SK-N-SH (cell line): ENCODE measurements around the gene SMURF1. TPM values are rescaled to one million over a fixed set of nuclear protein-coding genes. Genes with fewer than 3 reads are reported as not detected.

ENCODE experiments used
- CTCF ChIA-PET: fragments of 300-600, 350-600 bp; formaldehyde crosslinking; extraction: SDS; loops from one replicate; lab custom pipeline; 2021; lab: Yijun Ruan, JAX
- POLR2A ChIA-PET: fragments of 350-600 bp; sonication (Branson Sonifier 250); formaldehyde crosslinking; extraction: SDS; loops from one replicate; lab custom pipeline; 2020; ENCODE audit warnings: antibody characterized with exemption, inconsistent platforms; lab: Yijun Ruan, JAX
- DNase-seq: peaks from one replicate; pipeline ENCODE4 v3.0.0; 2012
- H2AFZ ChIP-seq: fragments of 200-600 bp; sonication (generic); 2 replicates; pipeline ENCODE4 v1.8.1; 2016; ENCODE audit warnings: antibody characterized with exemption, mild to moderate bottlenecking, low read depth
- H3F3A ChIP-seq: fragments of 200-600 bp; sonication (generic); replicated peaks from 2 replicates; pipeline ENCODE3; 2016; ENCODE audit warnings: antibody characterized with exemption, mild to moderate bottlenecking; ENCODE audit not compliant: insufficient read depth
- H3K27ac ChIP-seq, 2 experiments: fragments of 200-500 bp in 1 of 2; fragments of 200-600 bp in 1 of 2; sonication (Bioruptor generic) in 1 of 2; sonication (generic), shearing (Covaris generic) in 1 of 2; 2 replicates each; pipeline versions ENCODE4 v1.5.1 to v1.6.1; 2014 to 2016; ENCODE audit warnings: low read depth in 2 of 2, inconsistent platforms in 1 of 2, low read length in 1 of 2, mild to moderate bottlenecking in 1 of 2, mixed read lengths in 1 of 2
- H3K27me3 ChIP-seq: fragments of 200-600 bp; sonication (generic), shearing (Covaris generic); 2 replicates; pipeline ENCODE4 v1.6.1; 2016; ENCODE audit warnings: mixed run types; ENCODE audit not compliant: insufficient read depth
- H3K36me3 ChIP-seq, 2 experiments: fragments of 200-500 bp in 1 of 2; fragments of 200-600 bp in 1 of 2; sonication (Bioruptor generic) in 1 of 2; sonication (generic) in 1 of 2; replicated peaks in 1 of 2; 2 replicates each; pipeline versions ENCODE3 to v1.5.1; 2014 to 2016; ENCODE audit warnings: low read length in 1 of 2, mild to moderate bottlenecking in 1 of 2; ENCODE audit not compliant: insufficient read depth in 2 of 2, control insufficient read depth in 1 of 2
- H3K4me1 ChIP-seq, 2 experiments: fragments of 200-500 bp in 1 of 2; fragments of 200-600 bp in 1 of 2; sonication (Bioruptor generic) in 1 of 2; sonication (generic), shearing (Covaris generic) in 1 of 2; 2 replicates each; pipeline versions ENCODE4 v1.5.1 to v1.6.1; 2014 to 2016; ENCODE audit warnings: low read depth in 1 of 2, low read length in 1 of 2, mixed run types in 1 of 2; ENCODE audit not compliant: insufficient read depth in 2 of 2, control insufficient read depth in 1 of 2
- H3K4me2 ChIP-seq: fragments of 200-600 bp; sonication (generic), shearing (Covaris generic); 2 replicates; pipeline ENCODE4 v1.6.1; 2017; ENCODE audit warnings: mixed run types
- H3K4me3 ChIP-seq, 2 experiments: fragments of 200-500 bp in 1 of 2; fragments of 200-600 bp in 1 of 2; sonication (Bioruptor generic) in 1 of 2; sonication (generic), shearing (Covaris generic) in 1 of 2; 2 replicates each; pipeline versions ENCODE4 v1.5.1 to v1.8.1; 2014 to 2016; ENCODE audit warnings: low read depth in 2 of 2, inconsistent platforms in 1 of 2, low read length in 1 of 2, mild to moderate bottlenecking in 1 of 2, mixed read lengths in 1 of 2, moderate library complexity in 1 of 2
- H3K79me2 ChIP-seq: fragments of 200-600 bp; sonication (generic); 2 replicates; pipeline ENCODE4 v1.8.1; 2017; ENCODE audit warnings: mild to moderate bottlenecking; ENCODE audit not compliant: insufficient read depth
- H3K9ac ChIP-seq: fragments of 200-600 bp; sonication (generic); 2 replicates; pipeline ENCODE4 v1.6.1; 2017; ENCODE audit warnings: mixed run types
- H3K9me2 ChIP-seq: fragments of 200-600 bp; sonication (generic); 2 replicates; pipeline ENCODE4 v1.6.1; 2017; ENCODE audit warnings: mixed run types
- H3K9me3 ChIP-seq: fragments of 200-600 bp; sonication (generic); 2 replicates; pipeline ENCODE4 v1.6.1; 2017; ENCODE audit warnings: mixed run types, mild to moderate bottlenecking, moderate library complexity
- H4K20me1 ChIP-seq: fragments of 200-600 bp; sonication (generic); 2 replicates; pipeline ENCODE4 v1.6.1; 2017; ENCODE audit warnings: mild to moderate bottlenecking, mixed run types; ENCODE audit not compliant: insufficient read depth
- EP300 ChIP-seq, 2 experiments: IDR thresholded peaks; 2 replicates each; pipeline versions ENCODE4 v1.4.0 to v1.6.1; 2012; ENCODE audit warnings: borderline replicate concordance in 1 of 2, low read depth in 1 of 2, low read length in 1 of 2
- EZH2phosphoT487 ChIP-seq: fragments of 200-600 bp; sonication (generic); IDR thresholded peaks from 2 replicates; pipeline ENCODE4 v1.6.1; 2017; ENCODE audit warnings: low read depth, mixed run types, mild to moderate bottlenecking, antibody characterized with exemption, moderate library complexity, borderline replicate concordance
- FOSL2 ChIP-seq: IDR thresholded peaks from 2 replicates; pipeline ENCODE4 v1.4.0; 2012; ENCODE audit warnings: low read depth, mild to moderate bottlenecking, moderate library complexity, borderline replicate concordance
- GATA2 ChIP-seq: sonication (generic); formaldehyde crosslinking; IDR thresholded peaks from 2 replicates; pipeline ENCODE4 v1.5.0; 2020; ENCODE audit warnings: mild to moderate bottlenecking, missing genetic modification reagents
- PBX3 ChIP-seq: IDR thresholded peaks from 2 replicates; pipeline ENCODE4; 2012
- POLR2AphosphoS5 ChIP-seq: IDR thresholded peaks from 2 replicates; pipeline ENCODE4 v1.6.1; 2012; ENCODE audit warnings: low read depth, low read length
- REST ChIP-seq: IDR thresholded peaks from 2 replicates; pipeline ENCODE4 v1.6.1; 2012; ENCODE audit warnings: mild to moderate bottlenecking, low read depth, low read length, moderate library complexity
- RFX5 ChIP-seq: IDR thresholded peaks from 2 replicates; pipeline ENCODE4 v1.6.1; 2012; ENCODE audit warnings: mild to moderate bottlenecking, improper control_type of control experiment, low read length
- RXRA ChIP-seq: IDR thresholded peaks from 2 replicates; pipeline ENCODE4 v1.4.0; 2012; ENCODE audit warnings: low read depth, mild to moderate bottlenecking, borderline replicate concordance
- SIN3A ChIP-seq: IDR thresholded peaks from 2 replicates; pipeline ENCODE4 v1.6.1; 2012; ENCODE audit warnings: low read depth, mild to moderate bottlenecking, low read length, moderate library complexity, borderline replicate concordance
- TCF12 ChIP-seq: IDR thresholded peaks from 2 replicates; pipeline ENCODE4 v1.4.0; 2012
- USF2 ChIP-seq: fragments of 150-350 bp; IDR thresholded peaks from 2 replicates; pipeline ENCODE4 v1.6.1; 2017; ENCODE audit warnings: antibody characterized with exemption, low read length, low read depth, borderline replicate concordance
- WGBS: methylation state at CpG from one replicate; pipeline ENCODE4 v1.1.6; 2017; ENCODE audit warnings: low lambda C conversion rate; 5-methylcytosine and 5-hydroxymethylcytosine counted together
- polyA plus RNA-seq, 3 experiments: library from polyadenylated mRNA; depleted of rRNA; stranded (reverse); fragments of >200 nt; gene quantifications; 2 replicates each; pipeline ENCODE4 v1.2.3, GENCODE V29; 2012

SMURF1 gene
- polyA plus RNA-seq, 1 of the 3 experiments (the other 2 are of a cell fraction), result 12.9 TPM

GRCh38 chr7:99008181-99008631 lies 135.7 kb downstream of the SMURF1 start:
- DNase-seq, result no peak
- Histone ChIP-seq H3K4me1 (no peaks in the 10 kb centered on the region), H3K36me3 (peaks cover 73 to 82% of the 10 kb centered on the region in 2 experiments), H3K9me3 (no peaks in the 10 kb centered on the region), H3K79me2 (no peaks in the 10 kb centered on the region), H3K4me3 (no peak overlapping the region), H3K9ac (no peak overlapping the region), H2AFZ (no peak overlapping the region), H3K9me2 (no peaks in the 10 kb centered on the region), H4K20me1 (no peaks in the 10 kb centered on the region), H3K4me2 (no peak overlapping the region), H3F3A (no peaks in the 10 kb centered on the region), H3K27me3 (no peaks in the 10 kb centered on the region), H3K27ac (no peak overlapping the region)
- ChIA-PET POLR2A (no interaction called here), CTCF (no interaction called here)
- 91% methylated on average over 23 of the region's 23 CpGs for WGBS
- TF ChIP-seq SIN3A (no peak), TCF12 (no peak), RFX5 (no peak), PBX3 (no peak), USF2 (no peak), EZH2phosphoT487 (no peak), FOSL2 (no peak), REST (no peak), RXRA (no peak), GATA2 (no peak), EP300 (IDR thresholded peaks at IDR 0.05; ENCODE audit: borderline replicate concordance in 1 of 2, low read depth in 1 of 2, low read length in 1 of 2) (no peak), POLR2AphosphoS5 (no peak)
